Measurements from ENCODE around the gene GIPC1.

Gene GIPC1

DNA sequence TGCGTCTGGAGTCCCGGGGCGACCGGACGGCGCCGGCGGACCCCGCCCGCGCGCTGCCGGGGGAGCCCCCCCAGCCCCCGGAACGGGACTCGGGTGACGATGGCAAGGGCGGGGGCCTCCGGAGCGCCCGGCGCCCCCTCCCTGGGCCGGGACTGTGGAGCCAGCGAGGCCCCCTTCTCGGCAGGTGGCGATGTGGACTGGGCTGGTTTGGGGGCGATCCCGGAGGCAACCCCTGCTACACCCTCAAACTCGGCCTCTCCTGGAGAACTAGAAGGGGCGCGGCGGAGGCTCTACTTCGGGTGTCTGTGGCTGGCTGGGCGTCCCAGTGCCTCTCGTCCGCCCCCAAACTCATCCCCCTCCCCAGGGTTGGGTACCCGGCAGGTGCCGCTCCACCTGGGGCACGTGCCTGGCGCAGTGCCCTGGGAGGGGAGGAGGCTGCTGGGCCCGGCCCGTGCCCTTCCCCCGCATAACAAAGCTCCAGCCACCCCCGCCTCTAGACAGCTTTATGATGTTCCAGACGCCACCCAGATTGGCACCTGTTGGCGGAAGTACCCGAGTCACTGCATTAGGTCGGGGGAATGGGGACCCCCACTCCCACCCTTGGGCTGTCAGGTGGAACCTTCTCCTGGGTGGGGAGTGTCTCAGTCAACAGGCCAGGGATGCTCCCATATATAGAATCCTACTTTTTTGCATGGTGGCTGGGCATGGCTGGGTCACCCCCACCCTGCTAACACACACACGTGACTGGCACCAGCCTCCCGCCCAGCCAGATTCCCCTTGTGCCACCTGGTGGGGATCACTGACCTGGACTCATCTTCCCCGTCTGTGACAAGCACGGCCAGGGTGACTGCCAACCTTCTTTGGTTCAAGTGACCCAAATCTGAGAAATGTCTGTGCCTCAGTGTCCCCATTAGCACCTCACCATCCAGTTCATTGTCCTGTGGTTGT lies 62.1 kb downstream of the GIPC1 start:
- TF ChIP-seq, protein P1, sequence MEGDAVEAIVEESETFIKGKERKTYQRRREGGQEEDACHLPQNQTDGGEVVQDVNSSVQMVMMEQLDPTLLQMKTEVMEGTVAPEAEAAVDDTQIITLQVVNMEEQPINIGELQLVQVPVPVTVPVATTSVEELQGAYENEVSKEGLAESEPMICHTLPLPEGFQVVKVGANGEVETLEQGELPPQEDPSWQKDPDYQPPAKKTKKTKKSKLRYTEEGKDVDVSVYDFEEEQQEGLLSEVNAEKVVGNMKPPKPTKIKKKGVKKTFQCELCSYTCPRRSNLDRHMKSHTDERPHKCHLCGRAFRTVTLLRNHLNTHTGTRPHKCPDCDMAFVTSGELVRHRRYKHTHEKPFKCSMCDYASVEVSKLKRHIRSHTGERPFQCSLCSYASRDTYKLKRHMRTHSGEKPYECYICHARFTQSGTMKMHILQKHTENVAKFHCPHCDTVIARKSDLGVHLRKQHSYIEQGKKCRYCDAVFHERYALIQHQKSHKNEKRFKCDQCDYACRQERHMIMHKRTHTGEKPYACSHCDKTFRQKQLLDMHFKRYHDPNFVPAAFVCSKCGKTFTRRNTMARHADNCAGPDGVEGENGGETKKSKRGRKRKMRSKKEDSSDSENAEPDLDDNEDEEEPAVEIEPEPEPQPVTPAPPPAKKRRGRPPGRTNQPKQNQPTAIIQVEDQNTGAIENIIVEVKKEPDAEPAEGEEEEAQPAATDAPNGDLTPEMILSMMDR (IDR thresholded peaks at IDR 0.05; ENCODE audit: insufficient read depth, low read depth, low read length, missing control alignments), result no peak
- DNase-seq (ENCODE audit: low read depth), result no peak
- peak overlapping the region; percentile 90 for H3K4me3 ChIP-seq (ENCODE audit: low read depth, low read length)

DNA sequence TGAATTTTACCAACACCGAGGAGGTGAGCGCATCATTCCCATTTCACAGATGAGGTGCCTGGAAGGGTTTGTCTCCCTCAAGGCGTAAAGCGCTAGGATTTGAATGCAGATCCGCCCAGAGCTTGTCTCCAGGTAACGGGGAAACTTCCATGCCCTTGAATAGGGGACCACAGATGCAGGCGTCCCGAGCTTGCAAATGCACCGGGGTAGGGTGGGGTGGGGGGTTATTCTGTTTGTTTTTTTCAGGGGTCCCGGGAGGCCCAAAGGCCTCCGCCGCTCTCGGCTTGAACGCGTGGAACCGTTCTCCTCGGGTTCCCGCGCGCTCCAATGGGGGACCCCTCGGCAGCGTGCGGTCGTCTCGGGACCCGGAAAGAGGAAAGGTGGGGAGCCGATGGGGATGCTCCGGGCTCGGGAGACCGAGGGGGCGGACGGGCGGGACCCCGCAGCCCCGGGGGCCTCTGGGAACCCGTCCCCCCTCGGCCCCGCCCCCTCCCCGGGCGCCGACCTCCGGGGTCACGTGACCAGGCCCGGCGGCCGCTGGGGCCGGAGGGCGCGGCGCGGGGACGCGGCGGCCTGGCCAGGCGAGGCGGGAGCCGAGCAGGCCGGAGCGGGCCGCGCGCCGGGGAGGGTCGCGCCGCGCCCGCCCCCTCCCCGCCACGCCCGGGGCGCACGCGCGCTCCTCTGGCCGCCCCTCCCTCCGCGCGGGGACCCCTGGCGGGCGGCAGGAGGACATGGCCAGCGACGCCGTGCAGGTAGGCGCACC lies 63.0 kb downstream of the GIPC1 start, which contains the start of gene PKN1:
Gene PKN1, plus strand, starts transcription at position 516 of the 763 bp plus-strand sequence. Its CDS starts 216 bp downstream, at position 732.
- DNase-seq (ENCODE audit: low read depth), result peak; percentile 71
- peak within 1 kb of the TSS; percentile 90 for H3K4me3 ChIP-seq (ENCODE audit: low read depth, low read length)

DNA sequence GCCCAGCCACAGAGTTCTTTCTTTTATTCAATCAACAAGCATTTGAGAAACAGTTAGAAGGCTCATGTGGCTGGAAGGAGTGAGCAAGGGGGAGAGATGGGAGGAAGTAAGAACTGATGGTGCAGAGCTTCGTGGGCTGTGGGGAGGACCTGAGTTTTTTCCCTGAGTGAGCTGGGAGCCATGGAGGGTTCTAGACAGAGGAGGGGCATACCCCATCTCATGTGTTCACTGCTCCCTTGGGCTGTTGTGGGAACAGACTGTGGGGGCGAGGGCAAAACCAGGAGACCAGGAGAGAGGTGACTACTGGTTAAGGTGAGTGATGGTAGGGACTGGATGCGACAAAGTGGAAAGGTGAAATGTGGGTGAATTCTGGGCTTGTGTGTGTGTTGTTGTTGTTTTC lies 65.2 kb downstream of the GIPC1 start:
- no peak overlapping the region for H3K4me3 ChIP-seq (ENCODE audit: low read depth, low read length)
- DNase-seq (ENCODE audit: low read depth), result no peak
- TF ChIP-seq, protein P1 (IDR thresholded peaks at IDR 0.05; ENCODE audit: insufficient read depth, low read depth, low read length, missing control alignments), result no peak

More for the DNA sequence above, 63.0 kb downstream of the GIPC1 start, which contains the start of gene PKN1:
- TF ChIP-seq, protein P1 (IDR thresholded peaks at IDR 0.05; ENCODE audit: insufficient read depth, low read depth, low read length, missing control alignments), result peak; percentile 8

DNA sequence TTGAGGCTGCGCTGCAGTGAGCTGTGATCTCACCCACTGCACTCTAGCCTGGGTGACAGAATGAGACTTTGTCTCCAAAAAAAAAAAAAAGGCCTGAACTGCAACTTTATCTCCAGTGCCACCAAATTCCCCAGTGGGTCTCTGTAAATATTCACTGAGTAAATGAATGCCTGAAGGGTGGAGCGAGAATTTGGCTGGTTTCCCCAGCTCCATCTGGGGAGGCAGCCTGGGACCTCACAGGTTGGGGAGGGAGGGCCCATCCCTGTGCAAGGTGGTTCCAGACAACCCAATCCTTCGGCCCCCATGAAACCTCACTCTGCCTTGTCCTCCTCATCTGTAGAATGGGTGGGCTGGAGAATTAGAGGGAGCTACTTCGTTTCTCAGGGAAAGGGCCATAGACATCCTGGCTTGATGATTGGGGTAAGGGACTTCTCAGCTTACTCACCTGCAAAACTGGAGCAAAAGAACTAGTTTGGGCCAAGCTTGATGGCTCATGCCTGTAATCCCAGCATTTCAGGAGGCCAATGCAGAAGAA lies 67.0 kb downstream of the GIPC1 start:
- no peak for DNase-seq (ENCODE audit: low read depth)
- TF ChIP-seq, protein P1 (IDR thresholded peaks at IDR 0.05; ENCODE audit: insufficient read depth, low read depth, low read length, missing control alignments), result no peak
- no peak overlapping the region for H3K4me3 ChIP-seq (ENCODE audit: low read depth, low read length)

Measured in GM12865 (cell line).